ENCODE measurements around the gene NEU3. TPM values are rescaled to one million over a fixed set of nuclear protein-coding genes. Genes with fewer than 3 reads are reported as not detected.
A peak's percentile ranks its signal among the peaks of the same experiment; 100 is the strongest.

Gene NEU3
- 10 to 100 TPM in 5 of 8 experiments, 1 to 10 TPM in 3; 8.5 to 15.9 (median 10.7) TPM for total RNA-seq

DNA sequence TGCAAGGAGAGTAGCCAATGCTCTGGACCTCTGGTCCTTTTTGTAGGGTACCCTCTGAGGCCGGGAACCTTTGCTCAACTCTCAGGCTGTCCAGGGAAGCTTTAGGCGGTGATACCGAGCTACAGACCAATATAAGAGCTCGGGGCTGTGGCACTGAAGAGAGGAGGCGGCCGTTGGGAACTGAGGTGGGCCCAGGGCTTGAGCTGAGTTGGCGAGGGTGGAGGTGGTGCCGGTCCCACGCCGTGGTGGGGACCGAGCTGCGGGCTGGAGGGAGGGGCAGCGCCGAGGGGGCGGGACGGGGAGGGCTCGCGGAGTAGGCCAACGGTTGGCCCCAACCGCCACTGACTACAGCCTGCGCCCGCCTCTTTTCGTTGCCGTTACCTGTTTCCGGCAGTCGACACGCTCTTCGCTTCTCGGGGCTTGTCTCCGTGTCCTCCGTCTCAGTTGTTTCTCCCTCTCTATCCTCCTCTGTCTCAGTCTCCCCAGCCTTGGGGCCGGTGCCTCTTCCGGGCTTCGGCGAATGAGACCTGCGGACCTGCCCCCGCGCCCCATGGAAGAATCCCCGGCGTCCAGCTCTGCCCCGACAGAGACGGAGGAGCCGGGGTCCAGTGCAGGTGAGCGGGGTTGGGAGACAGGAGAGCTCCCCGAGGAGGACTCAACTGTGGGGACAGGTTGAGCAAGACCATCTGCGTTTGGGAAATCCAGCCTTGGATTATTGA lies at the start of gene NEU3:
NEU3 (plus strand) TSS at position 393 of the 719 bp plus-strand sequence; CDS start at position 521, 128 bp downstream.
- WGBS, 10 experiments: 0 to 17% (median 5%) methylated on average over 1 to 16 of the region's 46 CpGs; no CpG with 5 or more reads in 5 of the 10 experiments
- Histone ChIP-seq H3K27ac (peak within 1 kb of the TSS; percentile 32 to 76), H3K4me3 (peak within 1 kb of the TSS; percentile 50 to 81 (median 67)), H3K4me1 (replicated peaks in 1 of 2) (peaks cover 0 to 5% of the 10 kb centered on the region in 2 donors)
- in situ Hi-C loops (cut with MboI; ENCODE audit: low pct_unique_long_range_greater_than_20kb in 2 of 9, low sequenced_read_pairs in 9 of 9, unreplicated experiment in 9 of 9): loop anchor here in 1 of 9 experiments (25.0 kb wide), 1 partner anchor 99 kb away; the partner anchor contains the start of gene OR2AT4
- ATAC-seq (replicated peaks in 6 of 8): peak; percentile 87 to 95 (median 94)

DNA sequence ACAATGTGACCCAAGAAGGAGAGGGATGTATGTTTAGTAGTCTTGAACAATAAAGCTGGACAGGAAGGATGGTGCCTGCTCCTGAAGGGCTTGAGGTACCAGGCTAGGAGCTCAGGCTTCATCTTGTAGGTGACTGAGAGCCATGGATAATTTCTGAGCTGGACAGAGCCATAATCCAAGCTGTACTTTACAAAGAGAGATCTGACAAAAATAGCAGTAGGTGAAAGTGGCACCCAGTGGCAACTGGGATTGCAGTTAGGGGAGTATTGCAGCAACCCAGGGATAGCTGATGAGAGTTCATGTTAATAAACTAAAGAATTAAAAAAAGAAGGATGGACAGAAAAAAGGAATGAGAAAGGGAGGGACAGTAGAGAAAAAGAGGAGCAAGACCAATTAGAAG lies 47.2 kb upstream of the NEU3 start:
- ATAC-seq (replicated peaks in 6 of 8): no peak
- Histone ChIP-seq H3K4me3 (no peak overlapping the region), H3K4me1 (replicated peaks in 1 of 2) (no peaks in the 10 kb centered on the region), H3K27ac (no peak overlapping the region)
- in situ Hi-C loops (cut with MboI; ENCODE audit: low pct_unique_long_range_greater_than_20kb in 2 of 9, low sequenced_read_pairs in 9 of 9, unreplicated experiment in 9 of 9): loop anchor here in 2 of 9 experiments (25.0 kb wide), 1 partner anchor 296 kb away; the partner anchor contains the start of gene TPBGL (in 2 of the 2)

- Histone ChIP-seq H3K27ac (no peak overlapping the region), H3K4me3 (no peak overlapping the region), H3K4me1 (replicated peaks in 1 of 2) (no peaks in the 10 kb centered on the region)
- in situ Hi-C loops (cut with MboI; ENCODE audit: low pct_unique_long_range_greater_than_20kb in 2 of 9, low sequenced_read_pairs in 9 of 9, unreplicated experiment in 9 of 9): loop anchor here in 2 of 9 experiments (25.0 kb wide), 1 partner anchor 295 kb away; the partner anchor contains the start of gene TPBGL (in 2 of the 2)
- 6 to 100% (median 81%) methylated on average over 1 to 4 of the region's 5 CpGs for whole genome bisulfite sequencing, 10 experiments
- peak in 3 of 8 experiments; percentile 18 to 59 (median 54) for ATAC-seq (replicated peaks in 6 of 8)
Observed at GRCh38 chr11:74942073-74942759, 46.5 kb upstream of the NEU3 start.

GRCh38 chr11:74948546-74948897 lies 40.2 kb upstream of the NEU3 start:
- Histone ChIP-seq H3K4me1 (replicated peaks in 1 of 2) (peaks cover 8 to 11% of the 10 kb centered on the region in 2 donors), H3K27ac (peak overlapping the region; percentile 67 to 70), H3K4me3 (peak overlapping the region; percentile 80 to 91 (median 82))
- in situ Hi-C loops (cut with MboI; ENCODE audit: low pct_unique_long_range_greater_than_20kb in 2 of 9, low sequenced_read_pairs in 9 of 9, unreplicated experiment in 9 of 9): loop anchor here in 2 of 9 experiments (25.0 kb wide), 1 partner anchor 289 kb away; the partner anchor contains the start of gene TPBGL (in 2 of the 2)
- WGBS, 10 experiments: 0 to 18% (median 0%) methylated on average over 2 to 7 of the region's 9 CpGs; no CpG with 5 or more reads in 1 of the 10 experiments
- peak; percentile 27 to 50 (median 40) for ATAC-seq (replicated peaks in 6 of 8)

DNA sequence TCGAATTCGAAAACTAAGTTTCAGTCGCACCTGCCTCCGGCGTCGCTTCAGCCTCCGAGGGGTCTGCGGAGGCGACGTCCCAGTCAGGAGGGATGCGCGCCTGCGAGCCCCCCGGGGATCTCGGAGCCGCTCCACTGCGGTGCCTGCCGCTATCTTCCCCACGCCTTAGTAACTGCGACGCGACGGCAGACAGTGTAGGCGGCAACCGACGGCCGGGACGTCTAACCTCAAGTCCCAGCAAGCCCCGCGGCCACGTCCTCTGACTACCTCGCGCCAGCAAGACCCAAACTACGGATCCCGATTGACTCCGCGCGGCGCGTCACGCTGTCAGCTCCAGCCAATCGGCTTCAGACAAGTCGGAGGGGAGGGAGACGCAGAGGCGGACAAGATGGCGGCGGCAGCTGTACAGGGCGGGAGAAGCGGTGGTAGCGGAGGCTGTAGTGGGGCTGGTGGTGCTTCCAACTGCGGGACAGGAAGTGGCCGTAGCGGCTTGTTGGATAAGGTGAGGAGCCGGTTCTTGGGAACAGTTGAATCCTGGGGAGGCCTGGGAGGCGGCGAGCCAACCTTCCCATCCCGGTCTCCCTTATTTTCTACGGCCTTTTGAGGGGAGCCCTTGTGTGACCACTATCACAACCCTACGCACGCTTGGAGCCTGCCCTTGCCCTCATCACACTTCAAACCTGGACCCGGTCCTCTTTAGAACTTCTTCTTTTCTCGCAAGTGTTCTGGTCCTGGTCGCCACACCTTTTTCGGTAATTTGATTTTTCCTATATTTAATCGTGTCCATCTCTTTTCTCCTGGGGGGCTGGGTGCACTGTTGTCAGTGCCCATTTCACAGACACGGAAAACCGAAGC lies 39.6 kb upstream of the NEU3 start, which contains the start of the genes SPCS2 and XRRA1:
SPCS2 (plus strand) TSS at position 369 of the 855 bp plus-strand sequence; CDS start at position 389, 20 bp downstream.
XRRA1 (minus strand) TSS at position 194 of the 855 bp plus-strand sequence. CDS start 8,213 bp downstream, outside the sequence.
- 0 to 13% (median 0%) methylated on average over 2 to 20 of the region's 67 CpGs; no CpG with 5 or more reads in 1 of the 10 experiments for WGBS, 10 experiments
- H3K27ac ChIP-seq: peak within 1 kb of the TSS; percentile 82 to 91
- peak; percentile 98 to 99 (median 98) for ATAC-seq (replicated peaks in 6 of 8)
- in situ Hi-C loops (cut with MboI; ENCODE audit: low pct_unique_long_range_greater_than_20kb in 2 of 9, low sequenced_read_pairs in 9 of 9, unreplicated experiment in 9 of 9): loop anchor here in 2 of 9 experiments (25.0 kb wide), 1 partner anchor 288 kb away; the partner anchor contains the start of gene TPBGL (in 2 of the 2)
- H3K4me3 ChIP-seq: peak within 1 kb of the TSS; percentile 80 to 91 (median 82)
- peaks cover 8 to 11% of the 10 kb centered on the region in 2 donors for H3K4me1 ChIP-seq (replicated peaks in 1 of 2)

GRCh38 chr11:74949753-74950137 lies 39.0 kb upstream of the NEU3 start:
- peak overlapping the region; percentile 80 to 91 (median 82) for H3K4me3 ChIP-seq
- in situ Hi-C loops (cut with MboI; ENCODE audit: low pct_unique_long_range_greater_than_20kb in 2 of 9, low sequenced_read_pairs in 9 of 9, unreplicated experiment in 9 of 9): loop anchor here in 2 of 9 experiments (25.0 kb wide), 1 partner anchor 288 kb away; the partner anchor contains the start of gene TPBGL (in 2 of the 2)
- peak overlapping the region; percentile 82 to 91 for H3K27ac ChIP-seq
- no peak for ATAC-seq (replicated peaks in 6 of 8)
- peaks cover 8 to 11% of the 10 kb centered on the region in 2 donors for H3K4me1 ChIP-seq (replicated peaks in 1 of 2)
- WGBS, 10 experiments: 0 to 5% (median 0%) methylated on average over 3 to 6 of the region's 6 CpGs; no CpG with 5 or more reads in 2 of the 10 experiments

DNA sequence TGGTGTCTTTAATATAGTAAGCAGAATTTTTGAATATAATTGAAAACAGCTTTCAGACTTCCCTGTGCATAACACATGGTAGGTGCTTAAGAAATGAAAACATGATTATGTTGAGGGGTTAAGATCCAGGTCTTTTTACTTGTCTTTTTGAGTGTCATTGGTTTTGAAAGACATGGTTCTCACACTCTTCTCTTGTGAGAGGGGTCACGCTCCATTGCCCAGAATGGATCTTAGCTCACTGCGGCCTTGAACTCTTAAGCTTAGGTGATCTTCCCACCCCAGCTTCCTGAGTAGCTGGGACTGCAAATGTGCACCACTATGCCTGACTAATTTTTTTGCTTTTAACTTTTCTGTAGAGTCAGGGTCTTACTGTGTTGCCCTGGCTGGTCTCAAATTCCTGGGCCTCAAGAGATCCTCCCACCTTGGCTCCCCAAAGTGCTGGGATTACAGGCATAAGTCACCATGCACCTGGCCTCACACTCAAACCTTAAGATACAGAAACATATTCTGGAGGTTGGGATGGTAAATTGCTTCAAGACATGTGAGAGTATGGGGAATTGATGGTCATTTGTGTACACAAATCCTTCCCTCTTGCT lies 38.3 kb upstream of the NEU3 start:
- peaks cover 8 to 11% of the 10 kb centered on the region in 2 donors for H3K4me1 ChIP-seq (replicated peaks in 1 of 2)
- H3K4me3 ChIP-seq: peak overlapping the region; percentile 80 to 91 (median 82)
- no peak overlapping the region for H3K27ac ChIP-seq
- ATAC-seq (replicated peaks in 6 of 8): no peak
- in situ Hi-C loops (cut with MboI; ENCODE audit: low pct_unique_long_range_greater_than_20kb in 2 of 9, low sequenced_read_pairs in 9 of 9, unreplicated experiment in 9 of 9): no loop called here
- 36 to 80% (median 50%) methylated on average over 1 to 2 of the region's 2 CpGs; no CpG with 5 or more reads in 4 of the 10 experiments for WGBS, 10 experiments

DNA sequence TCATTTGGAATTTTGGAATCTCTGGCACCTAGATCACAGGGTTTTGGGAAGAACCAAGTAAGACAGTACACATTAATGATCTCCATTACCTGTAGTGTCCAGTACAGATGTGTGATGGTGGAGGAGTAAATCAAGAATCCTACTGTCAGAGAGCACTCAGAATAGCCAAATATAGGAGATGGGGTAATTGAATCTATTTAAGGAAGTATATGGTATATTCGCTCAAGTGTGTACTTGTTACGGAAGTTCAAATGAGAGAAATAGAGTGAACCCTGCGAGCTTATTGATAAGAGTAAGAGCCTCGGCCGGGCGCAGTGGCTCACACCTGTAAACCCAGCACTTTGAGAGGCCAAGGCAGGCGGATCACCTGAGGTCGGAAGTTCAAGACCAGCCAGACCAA lies 37.5 kb upstream of the NEU3 start:
- H3K4me3 ChIP-seq: no peak overlapping the region
- no peak for ATAC-seq (replicated peaks in 6 of 8)
- in situ Hi-C loops (cut with MboI; ENCODE audit: low pct_unique_long_range_greater_than_20kb in 2 of 9, low sequenced_read_pairs in 9 of 9, unreplicated experiment in 9 of 9): no loop called here
- no peak overlapping the region for H3K27ac ChIP-seq
- WGBS, 10 experiments: 95 to 100% (median 100%) methylated on average over 2 to 8 of the region's 8 CpGs; no CpG with 5 or more reads in 3 of the 10 experiments
- peaks cover 8 to 11% of the 10 kb centered on the region in 2 donors for H3K4me1 ChIP-seq (replicated peaks in 1 of 2)

DNA sequence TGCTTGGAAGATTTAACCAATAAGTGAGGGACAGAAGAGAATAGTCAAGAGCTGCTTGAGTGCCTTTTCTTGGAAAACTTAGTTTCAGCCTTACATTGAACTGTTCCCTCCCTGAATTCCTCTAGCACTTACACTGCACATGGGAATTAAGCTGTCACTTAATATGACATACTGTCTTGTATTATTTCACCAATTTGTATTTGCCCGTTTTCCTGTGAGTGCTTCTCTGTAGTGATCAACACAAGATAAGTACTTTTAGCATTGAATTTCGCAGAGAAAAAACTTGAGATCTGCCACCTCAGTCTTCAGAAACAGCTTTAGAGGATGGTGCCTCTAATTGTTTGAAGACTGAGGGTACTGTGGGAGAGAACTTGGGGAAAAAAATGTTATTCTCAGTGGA lies 36.0 kb upstream of the NEU3 start:
- in situ Hi-C loops (cut with MboI; ENCODE audit: low pct_unique_long_range_greater_than_20kb in 2 of 9, low sequenced_read_pairs in 9 of 9, unreplicated experiment in 9 of 9): no loop called here
- H3K27ac ChIP-seq: no peak overlapping the region
- WGBS, 10 experiments: 13 to 100% (median 83%) methylated on average over 1 to 2 of the region's 2 CpGs; no CpG with 5 or more reads in 3 of the 10 experiments
- H3K4me1 ChIP-seq (replicated peaks in 1 of 2): peaks cover 8 to 11% of the 10 kb centered on the region in 2 donors
- H3K4me3 ChIP-seq: no peak overlapping the region
- no peak for ATAC-seq (replicated peaks in 6 of 8)

DNA sequence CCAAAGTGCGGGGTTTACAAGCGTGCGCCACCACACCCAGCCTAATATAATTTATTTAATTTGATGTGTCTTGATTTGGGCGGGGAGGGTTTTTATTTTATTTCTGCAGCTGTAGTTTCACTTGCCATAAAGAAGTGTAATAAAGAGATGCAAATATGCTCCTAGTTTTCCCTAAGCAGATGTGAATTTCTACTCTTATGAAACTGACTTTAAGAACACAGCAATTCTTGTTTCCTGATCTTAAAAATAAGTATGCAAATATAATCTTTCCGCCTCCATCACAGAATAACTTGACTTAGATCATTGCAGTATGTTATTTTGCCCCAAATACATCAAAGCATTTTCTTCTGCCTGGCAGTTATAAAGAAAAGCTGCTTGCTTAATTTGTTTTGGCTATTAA lies 35.3 kb upstream of the NEU3 start:
- Histone ChIP-seq H3K4me3 (no peak overlapping the region), H3K27ac (no peak overlapping the region), H3K4me1 (replicated peaks in 1 of 2) (peaks cover 7 to 8% of the 10 kb centered on the region in 2 donors)
- in situ Hi-C loops (cut with MboI; ENCODE audit: low pct_unique_long_range_greater_than_20kb in 2 of 9, low sequenced_read_pairs in 9 of 9, unreplicated experiment in 9 of 9): no loop called here
- 14 to 100% (median 87%) methylated on average over 1 to 5 of the region's 5 CpGs; no CpG with 5 or more reads in 2 of the 10 experiments for WGBS, 10 experiments
- no peak for ATAC-seq (replicated peaks in 6 of 8)

- ATAC-seq (replicated peaks in 6 of 8): no peak
- no peak overlapping the region for H3K4me3 ChIP-seq
- WGBS, 10 experiments: 67 to 100% (median 90%) methylated on average over 1 of the region's 1 CpG; no CpG with 5 or more reads in 4 of the 10 experiments
- H3K4me1 ChIP-seq (replicated peaks in 1 of 2): peaks cover 7 to 8% of the 10 kb centered on the region in 2 donors
- in situ Hi-C loops (cut with MboI; ENCODE audit: low pct_unique_long_range_greater_than_20kb in 2 of 9, low sequenced_read_pairs in 9 of 9, unreplicated experiment in 9 of 9): no loop called here
- H3K27ac ChIP-seq: no peak overlapping the region
Observed at GRCh38 chr11:74954199-74954598, 34.5 kb upstream of the NEU3 start.
